GM03348 (cell line): Measurements from ENCODE around the gene SLC9A3.
"Not testable (repeated sequence)": the region's sequence is repeated elsewhere in the genome, so short reads cannot be mapped to it uniquely, and the experiment has no call there.

Experiments
- DNase-seq: peaks from one replicate; pipeline ENCODE4 v3.0.0; 2012; ENCODE audit warnings: low spot score

Gene SLC9A3

DNA sequence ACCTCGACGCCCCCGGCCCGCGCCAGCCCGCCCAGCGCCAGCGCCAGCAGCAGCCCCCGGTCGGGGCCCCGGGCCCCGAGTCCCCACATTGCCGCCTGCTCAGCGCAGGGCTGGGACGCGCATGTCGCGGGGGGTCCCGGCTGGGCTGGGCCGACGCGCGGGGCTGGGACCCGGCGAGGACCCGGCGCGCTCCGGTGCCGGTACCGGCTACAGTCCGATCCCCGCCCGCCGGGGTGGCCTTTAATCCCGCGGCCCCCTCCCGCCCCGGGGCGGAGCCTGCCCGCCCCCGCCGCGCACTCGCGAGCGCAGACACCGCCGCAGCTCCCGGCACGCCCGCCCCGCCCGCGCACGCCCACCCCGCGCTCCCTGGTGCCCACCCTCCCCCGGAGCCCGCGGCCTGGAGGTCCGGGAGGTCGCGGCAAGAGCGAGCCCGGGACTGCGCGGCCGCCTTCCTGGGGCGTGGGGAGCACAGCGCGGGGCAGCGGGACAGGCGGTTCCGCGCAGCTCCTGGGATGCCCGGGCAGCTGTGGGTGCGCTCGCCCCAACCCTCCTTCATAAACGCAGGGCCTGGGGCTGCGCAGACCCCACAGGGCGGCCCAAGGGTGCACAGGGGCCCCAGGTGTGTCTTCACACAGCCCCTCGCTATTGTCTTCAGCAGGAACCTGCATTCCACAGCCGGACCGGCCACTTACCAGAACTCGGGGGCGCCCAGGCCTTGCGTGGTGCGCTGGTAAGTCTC, at the start of gene SLC9A3:
SLC9A3 (minus strand) TSS at position 216 of the 739 bp plus-strand sequence.
- DNase-seq: no peak

DNA sequence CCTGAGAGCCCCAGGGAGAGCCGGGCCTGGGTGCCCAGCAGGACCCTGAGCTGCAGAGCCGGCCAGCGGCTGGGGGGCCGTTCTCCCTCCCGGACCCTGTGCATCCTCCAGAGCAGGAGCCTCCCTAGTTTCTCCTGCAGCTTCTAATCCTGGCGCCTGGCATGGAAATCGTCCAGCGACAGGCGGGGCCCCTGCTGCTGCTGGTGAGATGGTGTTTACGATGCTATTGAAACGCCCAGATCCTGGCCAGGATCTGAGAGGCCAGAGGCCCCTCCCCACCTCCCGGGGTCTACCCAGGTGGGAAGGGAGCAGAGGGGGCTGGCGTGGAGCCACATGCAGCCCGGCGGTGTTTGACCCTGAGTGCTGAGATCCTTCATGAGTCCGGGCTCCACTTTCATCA, 49.7 kb upstream of the SLC9A3 start:
- DNase-seq: peak; percentile 8

DNA sequence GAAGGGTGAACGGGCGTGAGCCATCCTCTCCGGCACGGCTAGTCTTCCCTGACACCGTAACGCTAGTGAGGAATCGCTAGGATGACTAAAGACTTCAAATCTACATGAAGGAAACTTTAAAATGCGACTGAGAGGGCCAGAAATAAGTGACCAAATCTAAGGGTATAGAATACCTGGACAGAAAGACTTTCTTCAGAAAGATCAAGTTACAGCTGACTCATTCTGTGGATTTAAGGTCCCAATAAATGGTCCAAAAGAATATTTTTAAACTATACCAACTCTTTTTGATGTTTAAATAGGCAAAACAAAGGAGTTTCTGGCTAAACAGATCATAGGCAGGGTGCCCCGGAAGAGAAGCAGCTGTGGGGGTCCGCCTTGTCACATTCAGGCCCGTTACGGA, 49.0 kb upstream of the SLC9A3 start:
- DNase-seq: no peak

DNA sequence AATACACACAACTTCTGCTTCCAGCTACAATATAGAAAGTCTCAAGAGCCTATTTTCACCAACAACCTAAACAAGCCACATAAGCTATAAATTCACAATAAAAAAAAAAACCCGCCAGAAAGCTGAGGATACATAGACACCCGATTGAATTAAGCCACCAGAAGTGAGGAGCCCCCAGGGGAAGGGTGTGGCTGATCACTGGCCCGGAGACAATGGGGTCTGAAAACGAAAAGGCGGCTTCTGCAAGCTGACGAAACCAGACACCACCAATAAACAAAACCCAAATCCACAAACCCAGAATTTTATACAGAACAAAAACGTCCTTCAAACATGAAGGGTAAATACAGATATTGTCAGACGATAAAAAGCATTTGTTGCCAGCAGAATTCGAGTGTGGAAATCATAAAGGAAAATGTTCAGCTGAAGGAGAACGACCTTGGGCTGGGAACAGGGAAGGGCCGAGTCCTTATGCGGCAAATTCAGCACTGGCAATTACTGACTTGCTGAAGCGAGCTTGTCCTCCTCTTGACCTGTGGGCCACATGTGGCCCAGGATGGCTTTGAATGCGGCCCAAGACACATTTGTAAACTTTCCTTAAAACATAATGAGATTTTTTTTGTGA, 48.3 kb upstream of the SLC9A3 start:
- DNase-seq: no peak

DNA sequence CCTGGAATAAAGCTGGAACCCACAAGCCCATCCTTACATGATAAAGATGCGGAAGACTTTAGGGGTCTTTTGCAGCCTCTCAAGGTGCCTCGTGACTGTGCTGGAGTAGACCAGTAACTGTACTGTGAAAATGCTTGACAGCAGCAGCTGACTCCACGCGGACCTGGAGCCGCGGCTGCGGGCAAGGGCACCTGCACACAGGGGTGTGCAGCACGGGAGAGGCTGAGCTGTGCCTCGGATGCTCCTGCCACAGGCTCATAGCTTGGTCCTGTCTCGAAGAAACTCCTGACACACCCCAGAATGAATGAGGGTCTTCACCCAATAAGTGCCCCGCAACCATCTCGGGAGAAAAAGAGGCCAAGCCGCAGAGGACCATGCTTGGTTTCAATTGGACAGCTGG, 47.5 kb upstream of the SLC9A3 start:
- DNase-seq: no peak

DNA sequence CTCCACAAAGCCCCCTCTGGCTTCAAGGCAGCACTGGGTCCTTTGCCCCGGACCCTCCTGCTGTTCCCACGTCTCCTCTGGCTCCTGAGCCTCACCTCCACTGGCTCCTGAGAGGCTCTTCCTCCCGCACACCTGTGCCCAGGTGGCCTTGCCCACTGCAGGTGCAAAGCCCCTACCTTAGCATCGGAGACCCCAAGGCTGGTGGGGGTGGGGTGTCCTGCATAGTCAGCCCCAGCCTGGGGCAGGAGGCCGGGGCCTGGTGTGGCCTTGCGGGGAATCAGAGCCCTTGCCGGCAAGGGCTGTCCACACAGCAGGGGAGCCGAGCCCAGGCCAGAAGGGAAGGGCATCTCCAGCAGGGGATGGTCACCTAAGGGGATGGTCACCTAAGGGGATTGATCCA, 46.6 kb upstream of the SLC9A3 start:
- DNase-seq: no peak

DNA sequence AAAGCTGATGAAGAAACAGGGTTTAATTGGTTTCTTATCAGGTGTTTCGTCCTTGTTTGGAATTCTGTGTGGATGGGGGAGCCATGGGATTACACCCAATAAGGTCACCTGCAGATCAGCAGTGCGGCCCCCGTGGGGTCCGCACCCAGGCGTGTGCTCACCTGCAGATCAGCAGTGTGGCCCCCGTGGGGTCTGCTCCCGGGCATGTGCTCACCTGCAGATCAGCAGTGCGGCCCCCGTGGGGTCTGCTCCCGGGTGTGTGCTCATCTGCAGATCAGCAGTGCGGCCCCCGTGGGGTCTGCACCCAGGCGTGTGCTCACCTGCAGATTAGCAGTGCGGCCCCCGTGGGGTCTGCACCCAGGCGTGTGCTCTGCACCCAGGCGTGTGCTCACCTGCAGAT, 46.2 kb upstream of the SLC9A3 start:
- DNase-seq: no peak

DNA sequence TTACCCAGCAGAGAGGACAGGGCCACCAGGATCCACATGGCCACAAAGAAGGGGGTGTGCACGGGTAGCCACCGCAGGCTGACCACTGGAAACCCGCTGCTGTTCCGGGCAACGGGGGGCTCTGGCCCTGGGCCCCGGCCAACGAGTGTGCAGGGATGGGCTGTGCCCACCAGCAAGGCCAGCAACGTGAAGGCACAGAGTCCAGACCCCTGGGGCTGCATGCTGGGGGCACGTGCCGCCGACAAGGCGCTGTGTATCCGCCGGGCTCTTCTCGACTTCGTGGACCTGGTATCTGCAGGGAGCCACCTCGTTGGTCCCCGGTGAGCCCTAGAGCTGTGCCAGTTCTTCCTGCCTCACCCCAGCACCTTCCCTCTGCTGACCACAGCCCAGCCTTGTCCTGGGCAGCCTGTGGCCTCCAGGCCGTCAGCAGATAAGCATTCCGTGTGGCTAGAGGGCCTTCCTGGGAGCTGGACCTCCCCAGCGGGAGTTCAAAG, 45.7 kb upstream of the SLC9A3 start:
- no peak for DNase-seq

DNA sequence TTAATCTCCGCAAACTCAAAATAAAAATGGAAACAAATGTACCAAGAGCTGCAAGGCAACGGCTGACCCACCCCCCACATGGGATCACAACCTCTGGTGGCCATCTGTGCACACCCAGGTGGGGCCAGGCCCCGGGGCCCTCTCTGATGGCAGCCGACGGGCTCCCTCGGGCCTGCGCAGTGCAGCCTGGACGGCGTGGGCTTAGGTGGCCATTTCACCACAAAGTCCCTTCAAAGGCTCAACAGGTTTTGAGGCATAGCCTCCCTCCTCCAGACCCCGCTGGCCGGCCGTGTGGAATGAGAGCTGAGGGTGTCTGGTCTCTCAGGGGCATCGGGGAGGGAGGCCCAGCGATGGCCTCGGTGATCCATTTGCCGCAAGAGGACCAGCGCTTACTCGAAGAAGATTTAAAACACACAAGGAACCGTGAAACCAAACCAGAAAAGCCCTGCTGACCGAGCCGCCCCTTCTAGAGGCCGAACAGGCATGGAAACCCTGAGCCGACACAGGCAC, 45.2 kb upstream of the SLC9A3 start:
- DNase-seq: no peak

DNA sequence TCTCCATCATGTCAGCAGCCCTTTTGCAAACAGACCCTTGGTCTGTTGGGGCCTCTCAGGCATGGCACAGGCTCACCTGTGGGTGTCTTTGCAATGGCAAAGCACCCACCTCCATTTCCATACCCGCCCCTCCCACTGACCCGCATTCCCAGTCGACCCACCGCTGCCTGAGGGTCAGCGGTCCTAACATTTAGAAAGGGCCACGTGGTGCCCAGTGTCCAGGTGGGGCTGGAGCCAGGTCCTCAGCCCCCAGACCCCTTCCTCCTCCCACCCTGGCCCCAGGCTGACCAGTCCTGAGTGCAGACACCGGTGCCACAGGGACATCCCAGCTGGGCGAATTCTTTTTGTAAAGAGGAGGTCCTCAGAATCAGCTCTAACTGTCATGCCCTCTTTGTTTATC, 44.6 kb upstream of the SLC9A3 start:
- DNase-seq: no peak

DNA sequence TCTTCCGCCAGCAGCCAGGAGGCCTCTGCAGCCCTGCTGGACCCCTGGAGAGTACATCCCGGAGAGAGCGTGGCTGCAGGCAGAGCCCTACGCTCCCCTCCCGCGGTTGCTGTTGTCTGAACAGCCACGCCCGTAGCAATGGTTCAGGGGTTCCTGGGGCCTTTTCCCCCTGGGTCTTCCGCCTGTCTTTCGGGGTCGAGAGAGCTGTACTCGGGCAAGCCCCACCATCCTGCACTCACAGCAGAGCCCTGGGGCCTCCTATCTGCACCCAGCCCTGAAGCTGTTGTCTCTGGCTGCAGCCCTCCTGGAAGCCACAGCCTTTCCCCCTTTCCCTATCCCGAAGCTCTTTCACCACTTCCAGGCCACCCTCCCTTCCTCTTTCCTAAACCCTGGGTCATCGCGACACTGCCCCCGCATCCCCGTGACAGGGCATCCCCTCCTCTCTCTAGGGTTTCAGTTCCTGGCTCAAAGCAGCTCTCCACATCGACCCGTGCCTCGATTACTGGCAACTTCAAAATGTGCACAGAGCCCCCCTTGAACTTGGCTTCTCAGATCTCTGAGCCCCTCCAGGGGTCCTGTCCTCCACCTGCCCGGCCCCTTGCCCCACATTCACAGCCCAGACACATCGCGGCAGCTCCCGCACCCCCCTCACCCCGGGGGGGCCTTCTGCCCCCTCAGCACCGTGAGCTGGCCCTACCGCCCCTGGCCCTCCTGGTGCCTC, 44.0 kb upstream of the SLC9A3 start:
- no peak for DNase-seq

DNA sequence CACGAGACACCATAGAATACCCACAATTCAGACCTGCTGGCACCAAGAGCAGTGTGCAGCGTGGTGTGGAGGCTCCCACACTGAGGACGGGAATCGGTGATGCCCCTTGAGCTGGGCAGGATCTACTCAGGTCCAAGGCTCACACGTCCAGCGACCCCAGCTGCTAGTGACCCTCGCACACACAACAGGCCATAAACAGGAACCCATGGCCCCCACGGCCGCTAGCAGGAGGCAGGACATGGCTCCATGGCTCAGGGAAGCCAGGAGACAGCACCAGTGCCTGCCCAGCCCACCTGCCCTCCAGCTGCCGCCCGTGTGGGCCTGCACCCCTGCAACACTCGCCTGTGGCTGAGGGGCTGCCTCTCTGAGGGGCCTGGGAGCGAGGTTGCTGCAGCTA, 43.4 kb upstream of the SLC9A3 start:
- DNase-seq: no peak

DNA sequence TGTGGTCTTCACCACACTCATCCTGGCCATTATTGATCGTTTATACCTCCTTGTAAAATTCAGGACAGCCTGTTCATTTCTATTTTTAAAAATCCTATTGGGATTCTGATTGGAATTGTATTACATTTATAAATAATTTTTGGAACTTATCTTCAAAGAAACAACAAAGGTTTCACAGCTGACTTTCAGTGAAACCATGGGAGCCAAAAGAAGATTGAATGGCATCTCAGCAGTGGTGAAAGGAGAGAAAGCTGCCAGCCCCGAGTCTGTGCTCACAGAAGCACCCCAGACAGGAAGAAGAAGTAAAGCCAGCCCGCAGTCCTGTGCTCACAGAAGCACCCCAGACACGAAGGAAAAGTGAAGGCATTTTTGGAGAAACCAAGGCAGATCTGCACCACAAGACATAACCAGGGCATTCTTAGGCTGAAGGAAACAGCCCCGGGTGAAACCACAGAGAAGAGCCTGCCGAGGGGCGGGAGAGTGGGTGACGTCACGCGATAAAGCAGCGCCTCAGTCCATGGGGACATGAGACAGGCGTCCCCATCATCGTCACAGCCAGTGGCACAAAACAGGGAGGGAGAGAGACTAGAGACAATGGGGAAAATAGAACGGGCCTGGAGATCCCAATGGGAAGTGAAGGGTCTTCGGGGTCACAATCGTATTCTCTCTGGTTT, 42.5 kb upstream of the SLC9A3 start:
- DNase-seq: no peak

DNA sequence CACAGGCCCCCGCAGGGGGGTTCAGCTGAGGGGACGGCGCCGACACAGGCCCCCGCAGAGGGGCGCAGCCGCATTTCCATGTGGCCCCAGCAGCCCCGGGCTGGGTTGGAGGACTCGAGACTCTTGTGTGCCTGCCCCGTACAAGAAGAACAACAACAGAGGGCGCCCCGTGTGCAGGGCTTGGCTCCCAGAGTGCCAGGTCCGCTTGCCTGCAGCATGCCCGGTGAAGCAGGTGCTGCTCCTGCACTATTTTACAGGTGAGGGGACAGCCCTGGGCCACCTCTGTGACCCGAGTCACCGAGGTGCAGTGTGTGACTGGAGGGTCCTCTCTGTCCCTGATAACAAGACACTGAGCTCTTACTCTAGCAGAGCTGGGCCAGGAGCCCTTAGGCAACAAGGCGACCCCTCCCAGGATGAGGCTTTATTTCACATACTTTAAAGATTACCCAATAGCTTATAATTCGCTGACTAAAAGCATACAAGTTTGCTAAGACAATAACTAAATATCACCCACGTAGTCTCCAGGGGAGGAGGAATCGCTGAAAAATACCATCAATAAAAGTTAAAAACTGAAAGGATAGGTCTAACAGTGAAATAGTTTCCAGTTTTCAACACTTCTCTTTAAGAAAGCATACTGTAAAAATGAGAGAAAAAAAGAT, 41.7 kb upstream of the SLC9A3 start:
- no peak for DNase-seq

DNA sequence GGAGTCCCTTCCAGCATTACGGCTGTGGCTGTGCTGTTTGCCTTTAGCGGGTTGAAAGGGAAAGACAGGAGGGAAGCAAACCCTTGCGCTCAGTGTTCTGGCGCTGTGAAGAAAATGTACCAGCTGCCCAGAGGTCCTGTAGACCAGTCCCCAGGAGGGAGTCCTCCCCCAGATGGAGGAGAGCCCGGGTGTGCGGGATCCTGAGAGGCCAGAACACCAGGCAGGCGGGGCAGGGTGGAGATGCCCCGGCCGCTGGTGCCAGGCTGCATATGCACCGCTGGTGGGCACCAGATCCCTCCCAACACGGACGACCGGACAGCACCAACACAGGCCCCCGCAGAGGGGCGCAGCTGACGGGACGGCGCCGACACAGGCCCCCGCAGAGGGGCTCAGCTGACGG, 37.2 kb upstream of the SLC9A3 start:
- DNase-seq: no peak

DNA sequence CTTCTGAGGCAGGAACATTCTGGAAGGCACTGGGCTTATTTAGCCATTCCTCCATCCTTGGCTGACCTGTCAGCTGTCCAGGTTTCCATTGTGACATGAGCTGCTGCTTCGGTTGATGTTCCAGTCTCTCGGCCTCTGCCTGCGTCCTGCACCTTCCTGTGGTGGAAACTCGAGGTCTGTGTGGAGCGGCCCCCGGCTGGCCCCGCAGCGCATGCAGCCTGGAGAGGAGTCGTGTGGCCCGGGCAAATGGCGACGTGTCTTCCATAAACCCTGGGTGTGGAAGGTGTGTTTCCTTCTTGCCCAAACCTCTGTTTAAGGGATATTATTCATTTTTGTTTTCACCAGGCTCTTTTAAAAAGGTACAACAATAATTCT, 36.5 kb upstream of the SLC9A3 start:
- DNase-seq: no peak

DNA sequence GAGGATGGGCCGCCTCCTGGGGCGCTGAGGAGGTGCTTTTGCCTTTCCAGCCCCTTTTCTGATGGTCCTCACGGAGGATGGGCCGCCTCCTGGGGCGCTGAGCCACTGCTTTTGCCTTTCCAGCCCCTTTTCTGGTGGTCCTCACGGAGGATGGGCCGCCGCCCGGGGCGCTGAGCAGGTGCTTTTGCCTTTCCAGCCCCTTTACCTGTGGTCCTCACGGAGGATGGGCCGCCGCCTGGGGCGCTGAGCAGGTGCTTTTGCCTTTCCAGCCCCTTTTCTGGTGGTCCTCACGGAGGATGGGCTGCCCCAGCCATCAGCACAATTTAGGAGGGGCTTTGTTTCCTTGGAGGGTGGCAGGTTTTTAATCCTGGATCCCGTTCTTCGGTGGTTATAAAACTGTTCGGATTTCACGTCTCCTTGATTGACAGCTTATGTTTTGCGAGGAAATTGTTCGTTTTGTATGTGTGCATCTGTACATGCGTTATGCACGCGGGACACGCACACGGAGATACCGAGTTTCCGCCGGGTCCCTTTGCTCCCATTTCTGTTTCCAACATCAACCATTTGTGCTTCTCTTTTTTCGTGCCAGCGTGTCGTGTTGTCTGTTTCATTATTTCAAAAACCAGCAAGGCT, 34.7 kb upstream of the SLC9A3 start:
- no peak for DNase-seq

DNA sequence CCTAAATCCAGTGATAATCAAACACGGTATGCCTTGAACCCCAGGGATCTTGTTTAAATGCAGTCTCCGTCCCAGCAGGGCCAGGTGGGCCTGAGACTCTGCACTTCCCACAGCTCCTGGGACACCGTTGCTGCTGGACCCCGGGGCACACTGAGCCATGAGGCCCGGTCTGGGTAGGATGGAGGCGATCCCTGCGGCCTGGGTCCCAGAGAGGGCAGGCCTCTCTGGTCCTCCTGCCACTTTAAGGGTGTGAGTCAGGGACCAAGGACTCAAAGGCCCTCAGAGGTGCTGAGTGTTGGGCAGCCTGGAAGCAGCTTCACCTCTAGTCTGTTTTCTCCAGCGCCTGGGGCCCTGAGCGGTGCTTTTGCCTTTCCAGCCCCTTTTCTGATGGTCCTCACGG, 34.1 kb upstream of the SLC9A3 start:
- DNase-seq: no peak

DNA sequence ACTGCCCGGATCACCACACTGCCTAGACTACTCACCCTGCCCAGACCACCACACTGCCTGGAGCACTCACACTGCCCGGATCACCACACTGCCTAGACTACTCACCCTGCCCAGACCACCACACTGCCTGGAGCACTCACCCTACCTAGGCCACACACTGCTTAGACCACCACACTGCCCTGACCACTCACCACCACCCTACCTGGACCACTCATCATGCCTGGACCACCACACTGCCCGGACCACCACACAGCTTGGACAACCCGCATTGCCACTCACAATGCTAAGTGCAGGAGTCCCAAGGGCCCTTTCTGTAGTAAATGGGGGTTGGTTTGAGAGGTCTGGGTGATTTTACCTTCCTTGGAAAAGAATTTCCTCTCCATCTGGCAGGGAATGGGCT, 33.7 kb upstream of the SLC9A3 start:
- not testable (repeated sequence) for DNase-seq

DNA sequence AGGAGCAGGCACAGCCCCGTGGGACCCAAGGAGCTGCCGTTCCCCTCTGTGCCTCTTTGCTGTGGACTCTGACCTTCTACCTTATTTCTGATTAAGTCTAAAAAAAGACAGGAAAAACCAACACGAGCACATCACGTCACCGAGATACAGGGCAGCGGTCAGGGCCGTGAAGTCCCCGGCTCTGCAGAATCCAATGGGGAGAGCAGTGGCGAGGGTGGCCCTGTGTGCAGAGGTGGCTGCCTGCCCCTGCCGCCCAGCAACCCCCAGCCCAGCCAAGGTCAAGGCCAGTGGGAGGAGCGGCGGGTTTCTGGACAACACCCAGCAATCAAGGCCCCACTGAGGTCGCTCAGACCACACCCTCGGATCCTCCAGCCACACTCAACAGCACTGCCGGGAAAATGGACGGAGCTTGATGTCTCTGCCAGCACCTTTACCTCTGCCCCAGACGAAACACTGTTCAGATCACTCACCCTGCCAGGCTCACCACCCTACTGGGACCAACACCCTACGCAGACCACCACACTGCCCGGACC, 32.7 kb upstream of the SLC9A3 start:
- no peak for DNase-seq

DNA sequence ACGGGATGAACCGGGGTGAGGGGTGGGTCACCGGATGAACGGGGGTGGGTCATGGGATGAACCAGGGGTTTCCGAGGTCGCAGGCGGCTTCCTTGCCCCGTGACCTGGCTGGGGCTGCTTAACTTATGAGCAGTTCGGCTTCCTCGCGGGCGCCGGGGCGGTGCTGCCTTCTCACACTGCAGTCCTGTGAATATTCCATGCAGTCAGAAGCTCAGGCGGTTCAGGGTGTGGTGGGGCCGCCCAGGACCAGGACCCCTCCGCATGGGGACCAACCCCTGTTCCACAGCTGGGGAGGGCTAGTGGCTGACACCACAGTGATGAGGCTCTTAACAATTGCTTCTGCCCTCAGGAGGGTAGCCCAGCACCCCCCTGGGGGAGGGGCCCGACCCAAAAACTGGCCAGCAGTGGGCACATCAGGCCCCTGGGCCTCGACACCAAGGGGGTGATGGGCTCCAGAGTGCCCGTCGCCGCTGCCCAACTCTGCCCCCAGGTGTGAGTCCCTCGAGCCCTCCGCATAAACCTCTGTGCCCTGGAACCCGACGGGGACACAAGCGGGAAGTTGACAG, 30.9 kb upstream of the SLC9A3 start:
- DNase-seq: no peak
